HG02610 (cell line): ENCODE measurements around the gene HERC3.

Experiments used
- ATAC-seq: cut with Tn5 transposase; IDR thresholded peaks from one replicate; pipeline ENCODE4 v1.9.1; 2021; ENCODE audit warnings: mild to moderate bottlenecking, moderate library complexity; ENCODE audit not compliant: unreplicated experiment

Gene HERC3

GRCh38 chr4:88659055-88659889 is 67.0 kb downstream of the HERC3 start:
- peak; percentile 89 for ATAC-seq

DNA sequence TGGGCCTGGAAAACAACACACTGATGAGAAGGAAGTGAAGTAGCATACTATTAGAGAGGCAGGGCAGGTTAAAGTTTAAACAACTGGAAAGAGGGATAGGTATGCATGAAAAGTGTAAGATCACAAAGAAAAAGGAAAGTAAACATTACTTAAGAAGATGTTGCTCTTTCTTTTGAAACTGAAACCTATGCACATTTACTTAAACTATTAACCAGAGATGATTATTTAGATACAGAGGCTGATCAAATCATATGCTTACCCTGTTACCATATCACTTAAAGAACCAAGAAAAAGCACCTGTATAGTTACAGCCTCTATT is 67.6 kb downstream of the HERC3 start:
- no peak for ATAC-seq

GRCh38 chr4:88660446-88661294 is 68.4 kb downstream of the HERC3 start:
- no peak for ATAC-seq

GRCh38 chr4:88661739-88662138 is 69.5 kb downstream of the HERC3 start:
- no peak for ATAC-seq

DNA sequence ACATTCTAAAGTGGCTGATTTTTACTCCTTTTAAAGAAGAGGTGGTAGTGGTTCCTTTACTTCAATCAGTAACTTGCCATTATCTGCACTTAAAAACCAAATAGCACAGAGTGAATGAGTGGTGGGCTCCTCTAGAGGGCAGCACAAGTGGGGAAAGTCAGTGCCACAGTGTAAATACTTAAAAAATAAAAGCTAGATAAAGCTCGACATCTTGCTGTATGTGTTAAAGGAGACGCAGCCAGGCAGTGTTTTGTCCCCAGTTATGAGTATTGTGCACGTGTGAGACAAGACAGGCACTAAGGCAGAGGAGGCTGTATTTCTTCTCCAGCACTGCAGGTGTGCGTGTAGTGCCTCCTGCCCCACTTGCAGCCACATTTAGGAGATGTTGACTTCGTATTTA is 80.7 kb downstream of the HERC3 start:
- ATAC-seq = peak; percentile 62

DNA sequence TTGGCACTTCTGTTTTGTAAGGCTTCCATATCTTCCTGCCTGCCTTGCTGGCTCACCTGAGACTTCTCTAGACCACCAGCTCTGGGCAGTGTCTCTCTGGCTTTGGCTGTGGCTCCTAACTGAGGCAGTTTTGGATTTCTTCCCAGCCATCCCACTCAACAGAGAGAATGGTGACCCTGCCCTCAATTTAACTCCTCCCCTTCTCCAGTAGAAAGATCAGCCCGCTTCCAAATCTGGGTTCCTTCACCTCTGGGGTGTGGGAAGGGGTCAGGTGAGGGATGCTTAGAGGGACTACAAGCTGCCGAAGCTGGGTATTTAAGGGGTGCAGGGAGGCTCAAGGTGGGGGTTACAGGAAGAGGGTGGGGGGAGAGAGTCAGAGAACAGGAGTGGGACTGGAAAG is 81.6 kb downstream of the HERC3 start:
- no peak for ATAC-seq

DNA sequence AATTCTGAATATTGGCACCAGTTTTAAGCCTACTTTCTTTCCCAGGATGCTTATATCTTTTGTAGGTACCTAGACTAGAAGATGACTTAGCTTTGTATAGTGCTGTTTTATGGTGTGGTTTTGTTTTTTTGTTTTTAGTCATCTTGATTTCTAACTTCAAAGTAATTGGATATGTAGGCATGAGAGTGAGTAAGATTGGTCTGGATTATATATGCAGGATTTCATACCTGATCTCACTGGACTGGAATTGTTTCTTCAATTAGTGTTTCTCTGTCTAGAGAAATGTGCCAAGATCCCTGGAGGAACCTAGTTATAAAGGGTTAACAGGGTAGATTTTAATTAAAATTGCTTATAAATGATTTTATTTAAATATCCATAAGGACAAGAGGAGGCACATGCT is 82.3 kb downstream of the HERC3 start:
- ATAC-seq = no peak

DNA sequence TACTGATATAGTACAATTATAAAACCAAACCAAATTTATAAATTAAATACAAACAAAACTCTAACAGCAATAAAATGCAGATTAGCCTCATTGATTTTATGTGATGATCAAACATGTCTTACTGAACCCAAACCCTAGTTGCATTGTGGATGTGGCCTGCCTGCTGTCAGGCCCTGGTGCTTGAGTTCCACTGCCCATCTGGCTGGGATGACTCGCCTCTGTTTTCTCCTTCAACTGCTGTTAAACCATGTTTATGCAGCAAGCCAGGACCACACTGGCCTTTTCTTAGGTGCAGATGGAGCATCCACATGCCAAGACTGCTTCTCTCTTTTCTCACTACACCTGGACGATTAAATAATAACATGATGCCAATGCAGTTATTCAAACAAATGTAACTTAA is 82.7 kb downstream of the HERC3 start:
- ATAC-seq = no peak

- ATAC-seq = no peak
Measured at GRCh38 chr4:88675543-88675942, 83.3 kb downstream of the HERC3 start.

DNA sequence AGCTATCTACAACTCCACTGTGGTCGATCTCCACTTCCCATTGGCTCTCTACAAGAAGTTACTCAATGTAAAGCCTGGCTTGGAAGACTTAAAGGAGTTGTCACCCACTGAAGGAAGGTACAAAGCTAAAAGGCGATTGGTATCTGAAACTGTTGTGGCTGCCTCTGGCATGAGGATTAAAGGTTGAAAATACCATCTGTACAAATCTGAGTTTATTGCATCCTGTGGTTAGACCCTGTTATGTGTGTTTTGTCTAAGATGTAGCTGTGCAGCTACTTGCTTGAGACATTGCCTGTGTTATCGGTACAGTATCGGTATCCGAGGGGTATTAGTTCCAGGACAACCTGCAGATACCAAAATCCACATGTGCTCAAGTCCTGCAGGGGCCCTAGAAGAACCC is 88.9 kb downstream of the HERC3 start:
- ATAC-seq = no peak

DNA sequence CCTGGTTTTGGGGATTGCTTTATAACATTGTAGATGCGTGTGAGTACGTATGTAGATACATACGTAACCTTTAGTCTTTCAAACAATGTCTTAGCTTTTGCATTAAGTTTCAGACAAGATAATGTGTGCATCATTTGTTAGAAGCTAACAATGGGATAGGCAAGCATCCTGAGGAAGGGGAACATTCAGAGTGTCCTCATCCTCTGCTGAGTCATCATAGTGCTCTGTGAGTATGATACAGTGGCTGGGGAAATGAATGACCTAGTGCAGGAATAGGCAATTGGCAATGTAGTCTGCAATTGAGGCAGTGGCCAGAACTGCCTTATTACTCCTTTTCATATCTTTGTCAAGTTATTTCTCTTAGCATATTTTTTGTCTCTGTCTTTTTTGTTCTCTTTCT is 98.1 kb downstream of the HERC3 start:
- ATAC-seq = no peak

- no peak for ATAC-seq
Measured at GRCh38 chr4:88693792-88694191, 101.5 kb downstream of the HERC3 start.

DNA sequence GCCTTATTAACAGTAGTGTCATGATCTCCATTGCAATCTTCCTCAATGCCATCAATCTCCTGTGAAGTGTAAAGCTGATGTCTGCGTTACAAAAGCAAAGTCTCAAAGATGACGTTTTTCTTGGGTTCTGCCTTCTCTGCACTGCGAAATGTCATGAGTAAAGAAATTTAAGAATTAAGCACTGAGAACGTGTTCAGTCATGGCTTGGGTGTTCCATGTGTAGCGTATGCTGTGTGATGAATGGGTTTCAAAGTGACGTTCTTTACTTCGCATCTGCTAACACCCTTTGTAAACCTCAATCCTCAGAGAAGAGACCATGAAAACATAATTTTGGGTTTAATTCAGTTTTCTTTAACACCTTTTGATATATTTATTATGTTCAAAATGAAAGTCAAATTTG is 104.3 kb downstream of the HERC3 start:
- no peak for ATAC-seq

DNA sequence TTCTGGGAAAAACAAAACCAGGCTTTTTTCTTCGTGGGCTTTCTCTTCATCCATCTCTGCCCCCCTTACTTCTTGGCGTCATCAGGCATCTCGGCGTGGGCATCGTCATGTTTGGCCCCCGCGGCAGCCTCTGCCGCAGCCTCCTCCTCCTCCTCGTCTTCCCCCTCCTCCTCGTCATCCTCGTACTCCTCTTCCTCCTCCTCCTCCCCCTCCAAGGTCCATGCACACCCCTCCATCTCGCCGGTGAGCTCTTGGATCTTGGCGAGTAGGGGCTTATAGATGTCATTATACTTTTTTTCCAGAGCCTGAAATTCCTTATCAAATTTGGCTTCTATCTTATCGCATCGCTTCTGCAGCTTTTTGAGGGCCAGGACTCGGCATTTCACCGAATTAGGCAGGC is 104.9 kb downstream of the HERC3 start:
- ATAC-seq = no peak

DNA sequence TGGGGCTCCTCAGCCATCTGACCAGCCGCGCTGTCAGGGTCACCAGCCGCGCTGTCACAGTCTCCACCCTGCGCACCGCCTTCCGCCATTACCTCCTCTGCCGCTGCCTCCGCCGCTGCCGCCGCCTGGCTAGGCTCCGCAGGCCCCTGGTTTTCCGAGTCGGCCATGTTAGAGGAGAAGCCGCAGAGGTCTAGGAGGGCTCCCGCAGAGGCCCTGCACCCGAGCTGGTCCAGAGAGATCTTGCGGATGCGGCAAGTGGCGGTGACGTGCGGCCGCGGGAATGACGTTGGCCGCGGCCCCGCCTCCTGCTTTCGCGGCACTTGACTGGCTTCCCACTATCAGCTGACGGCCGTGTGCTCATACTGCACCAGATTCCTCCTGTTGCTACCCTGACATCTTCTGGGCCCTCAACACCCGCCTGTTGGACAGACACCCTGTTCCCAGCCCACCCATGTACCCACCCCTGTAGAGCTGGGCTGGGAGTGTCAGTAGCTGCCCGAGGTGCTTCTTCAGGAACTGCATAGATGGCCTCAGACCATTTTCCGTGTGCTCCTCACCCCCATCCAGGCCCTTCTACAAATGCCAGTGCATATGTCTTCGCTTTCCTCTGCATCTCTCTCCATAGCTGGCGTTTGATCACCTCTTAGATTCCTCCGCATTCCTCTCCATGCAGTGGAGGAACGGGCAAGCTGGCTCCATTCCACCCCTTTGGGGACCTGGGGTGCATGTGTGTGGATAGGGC is 105.5 kb downstream of the HERC3 start, which contains the start of gene NAP1L5:
NAP1L5 (minus strand) TSS at position 242 of the 742 bp plus-strand sequence; CDS start at position 167, 75 bp downstream.
- peak; percentile 96 for ATAC-seq

- no peak for ATAC-seq
Measured at GRCh38 chr4:88698519-88698918, 106.2 kb downstream of the HERC3 start.

- ATAC-seq = no peak
Measured at GRCh38 chr4:88702782-88703181, 110.5 kb downstream of the HERC3 start.

DNA sequence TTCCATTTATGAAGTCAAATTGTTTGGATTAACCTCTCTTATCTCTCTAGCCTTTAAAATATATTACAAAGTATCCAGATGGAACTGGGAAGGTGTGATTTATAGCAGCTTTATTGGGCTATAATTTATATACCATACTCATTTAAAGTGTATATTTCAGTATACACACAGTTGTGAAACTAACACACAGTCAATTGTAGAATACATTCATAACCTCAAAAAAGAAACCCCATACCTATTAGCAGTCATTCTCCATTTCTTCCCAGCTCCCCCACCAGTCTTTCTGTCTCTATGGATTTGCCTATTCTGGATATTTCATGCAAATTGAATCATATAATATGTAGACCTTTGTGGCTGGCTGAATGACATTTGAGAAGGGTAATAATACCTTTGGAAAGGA is 112.9 kb downstream of the HERC3 start:
- no peak for ATAC-seq

GRCh38 chr4:88705805-88706492 is 113.7 kb downstream of the HERC3 start:
- ATAC-seq = no peak

DNA sequence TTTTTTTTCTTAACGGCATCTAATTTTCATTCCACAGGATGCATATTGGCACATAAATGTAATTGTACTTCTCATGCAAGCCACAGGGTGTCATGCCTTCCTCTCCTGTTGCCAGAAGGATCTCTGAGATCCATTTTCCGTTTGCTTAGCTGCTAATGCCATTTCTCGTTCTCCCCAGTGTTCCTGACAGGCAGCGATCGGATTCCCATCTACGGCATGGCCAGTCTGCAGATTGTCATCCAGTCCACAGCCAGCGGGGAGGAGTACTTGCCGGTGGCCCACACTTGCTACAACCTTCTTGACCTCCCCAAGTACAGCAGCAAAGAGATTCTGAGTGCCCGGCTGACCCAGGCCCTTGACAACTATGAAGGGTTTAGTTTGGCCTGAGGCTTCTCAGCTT is 114.3 kb downstream of the HERC3 start:
- ATAC-seq = no peak

DNA sequence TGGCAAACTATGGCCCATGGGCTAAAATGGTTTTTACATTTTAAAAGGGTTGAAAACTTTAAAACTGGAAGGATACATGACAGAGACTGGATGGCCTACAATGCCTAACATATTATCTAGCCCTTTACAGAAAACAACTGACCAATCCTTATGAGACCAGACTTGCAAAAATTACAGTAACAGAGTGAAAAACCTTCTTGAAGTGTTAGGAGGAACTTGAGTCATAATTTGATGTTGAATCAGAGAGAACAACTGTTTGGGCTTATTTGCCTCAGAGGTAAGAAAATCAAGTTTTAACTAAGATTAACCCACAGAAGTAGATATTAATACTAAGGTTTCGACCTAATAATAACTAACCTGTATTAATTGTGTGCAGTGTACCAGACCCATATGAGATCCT is 117.7 kb downstream of the HERC3 start:
- no peak for ATAC-seq
